SW480 (cell line): Measurements from ENCODE around the gene DNTTIP2.
"Not testable (repeated sequence)": the region's sequence is repeated elsewhere in the genome, so short reads cannot be mapped to it uniquely, and the experiment has no call there.

Experiments
- DNase-seq: peaks from one replicate; pipeline ENCODE4 v3.0.0-alpha.2; 2016; ENCODE audit warnings: low spot score

Gene DNTTIP2, protein sequence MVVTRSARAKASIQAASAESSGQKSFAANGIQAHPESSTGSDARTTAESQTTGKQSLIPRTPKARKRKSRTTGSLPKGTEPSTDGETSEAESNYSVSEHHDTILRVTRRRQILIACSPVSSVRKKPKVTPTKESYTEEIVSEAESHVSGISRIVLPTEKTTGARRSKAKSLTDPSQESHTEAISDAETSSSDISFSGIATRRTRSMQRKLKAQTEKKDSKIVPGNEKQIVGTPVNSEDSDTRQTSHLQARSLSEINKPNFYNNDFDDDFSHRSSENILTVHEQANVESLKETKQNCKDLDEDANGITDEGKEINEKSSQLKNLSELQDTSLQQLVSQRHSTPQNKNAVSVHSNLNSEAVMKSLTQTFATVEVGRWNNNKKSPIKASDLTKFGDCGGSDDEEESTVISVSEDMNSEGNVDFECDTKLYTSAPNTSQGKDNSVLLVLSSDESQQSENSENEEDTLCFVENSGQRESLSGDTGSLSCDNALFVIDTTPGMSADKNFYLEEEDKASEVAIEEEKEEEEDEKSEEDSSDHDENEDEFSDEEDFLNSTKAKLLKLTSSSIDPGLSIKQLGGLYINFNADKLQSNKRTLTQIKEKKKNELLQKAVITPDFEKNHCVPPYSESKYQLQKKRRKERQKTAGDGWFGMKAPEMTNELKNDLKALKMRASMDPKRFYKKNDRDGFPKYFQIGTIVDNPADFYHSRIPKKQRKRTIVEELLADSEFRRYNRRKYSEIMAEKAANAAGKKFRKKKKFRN

DNA sequence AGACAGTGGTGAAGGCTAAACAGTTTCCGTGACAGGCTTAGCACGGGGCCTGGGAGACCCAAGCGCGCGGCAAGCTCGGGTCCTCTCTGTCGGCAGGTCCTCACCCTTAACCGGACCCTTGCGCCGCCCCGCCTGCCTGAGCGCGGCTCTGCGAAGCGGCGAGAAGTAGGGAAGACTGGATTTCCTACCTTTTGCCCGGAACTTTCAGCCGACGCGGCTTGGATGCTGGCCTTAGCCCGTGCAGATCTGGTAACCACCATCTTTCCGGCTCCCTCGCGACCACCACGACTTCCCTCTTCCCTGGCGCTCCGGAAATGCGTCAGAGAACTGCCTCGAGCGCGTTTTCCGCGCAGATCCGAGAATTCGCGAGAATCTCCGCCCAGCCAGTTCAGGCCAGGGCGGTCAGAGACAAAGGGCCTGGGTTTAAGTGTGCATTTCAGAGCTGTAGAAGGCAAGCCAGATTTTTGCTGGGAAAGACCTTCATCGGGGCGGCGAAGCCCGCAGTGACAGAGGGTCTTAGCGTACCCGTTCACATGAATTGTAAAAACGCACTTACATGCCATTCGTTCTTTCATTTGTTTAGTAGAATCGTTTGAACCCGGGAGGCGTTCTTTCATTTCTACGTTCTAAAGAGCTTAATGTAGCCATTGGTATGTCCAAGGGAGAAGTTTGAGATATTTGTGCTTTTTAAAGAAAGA is at the start of gene DNTTIP2:
Gene DNTTIP2 (minus strand): TSS at position 318 of the 698 bp plus-strand sequence. CDS start 58 bp downstream, at position 260.
- peak; percentile 79 for DNase-seq

DNA sequence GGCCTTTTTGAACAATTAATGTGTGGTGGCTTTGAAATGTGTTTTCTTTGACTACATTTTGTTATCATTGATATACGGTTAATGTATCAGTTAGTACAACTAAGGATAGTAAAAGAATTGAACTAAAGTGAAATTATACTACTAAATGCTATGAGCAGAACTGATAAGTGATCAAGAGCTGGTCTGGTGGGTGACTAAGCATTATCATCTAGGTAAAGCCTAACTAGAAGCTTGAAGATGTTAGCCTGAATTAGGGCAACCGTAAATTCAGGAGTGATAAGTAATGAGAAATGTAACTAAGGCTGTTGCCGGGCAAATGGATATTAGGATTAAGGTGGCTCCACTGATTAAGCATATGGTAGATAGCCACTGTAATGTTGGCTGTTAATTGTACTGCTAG is 46.2 kb upstream of the DNTTIP2 start:
- DNase-seq = no peak

DNA sequence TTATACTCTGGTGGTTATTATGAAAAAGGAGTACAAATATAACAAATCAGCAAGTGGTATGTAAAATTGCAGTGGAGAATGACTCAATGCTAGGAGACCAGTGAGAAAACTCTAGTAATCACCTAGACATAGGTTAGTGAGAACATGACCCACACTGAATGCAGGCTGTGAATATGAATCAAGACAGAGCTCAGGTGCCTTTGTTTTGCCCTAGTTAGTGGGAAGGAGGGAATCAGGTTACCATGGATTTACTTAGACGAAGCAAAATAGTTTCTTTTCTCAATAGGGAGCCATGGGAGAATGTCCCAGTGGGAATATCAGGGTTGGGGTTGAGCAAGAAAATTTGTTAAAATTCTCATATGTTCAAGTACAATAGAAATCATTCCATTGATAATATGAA is 40.8 kb upstream of the DNTTIP2 start:
- no peak for DNase-seq

DNA sequence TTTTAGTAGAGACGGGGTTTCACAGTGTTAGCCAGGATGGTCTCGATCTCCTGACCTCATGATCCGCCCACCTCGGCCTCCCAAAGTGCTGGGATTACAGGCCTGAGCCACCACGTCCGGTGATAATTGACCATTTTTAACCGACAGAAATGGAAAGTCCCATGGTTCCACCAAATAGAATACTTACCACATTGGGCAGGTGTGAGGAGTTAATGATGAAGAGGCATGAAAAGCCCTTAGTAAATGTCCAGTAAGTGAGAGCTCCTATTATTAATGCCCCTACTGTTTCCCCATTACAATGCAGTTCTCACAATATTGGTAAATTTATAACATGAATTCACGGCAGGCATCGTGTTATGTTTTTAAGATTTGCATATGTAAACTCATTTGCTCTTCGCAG is 38.3 kb upstream of the DNTTIP2 start:
- DNase-seq = no peak

DNA sequence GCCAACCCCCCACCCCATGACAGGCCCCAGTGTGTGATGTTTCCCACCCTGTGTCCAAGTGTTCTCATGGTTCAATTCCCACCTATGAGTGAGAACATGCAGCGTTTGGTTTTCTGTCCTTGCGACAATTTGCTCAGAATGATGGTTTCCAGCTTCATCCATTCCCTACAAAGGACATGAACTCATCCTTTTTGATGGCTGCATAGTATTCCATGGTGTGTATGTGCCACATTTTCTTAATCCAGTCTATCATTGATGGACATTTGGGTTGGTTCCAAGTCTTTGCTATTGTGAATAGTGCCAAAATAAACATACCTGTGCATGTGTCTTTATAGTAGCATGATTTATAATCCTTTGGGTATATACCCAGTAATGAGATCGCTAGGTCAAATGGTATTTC is 31.9 kb upstream of the DNTTIP2 start:
- not testable (repeated sequence) for DNase-seq

DNA sequence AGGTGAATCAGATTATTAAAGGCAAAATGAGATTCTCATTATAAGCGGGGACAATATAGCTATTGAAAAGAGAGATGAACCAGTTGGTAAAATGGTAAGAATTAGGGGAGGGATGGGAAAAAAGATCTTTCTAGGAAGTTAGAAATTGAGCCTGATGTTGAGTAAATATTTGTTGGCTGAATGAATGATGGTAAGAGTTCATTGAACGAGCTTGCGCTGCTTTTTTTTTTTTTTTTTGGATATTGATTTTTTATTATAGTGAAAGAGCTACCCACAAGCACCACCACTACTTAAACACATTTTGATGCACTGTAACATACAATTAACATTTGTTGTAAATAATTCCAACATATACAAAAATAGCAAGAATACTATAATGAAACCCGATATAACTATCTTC is 31.3 kb upstream of the DNTTIP2 start:
- no peak for DNase-seq

DNA sequence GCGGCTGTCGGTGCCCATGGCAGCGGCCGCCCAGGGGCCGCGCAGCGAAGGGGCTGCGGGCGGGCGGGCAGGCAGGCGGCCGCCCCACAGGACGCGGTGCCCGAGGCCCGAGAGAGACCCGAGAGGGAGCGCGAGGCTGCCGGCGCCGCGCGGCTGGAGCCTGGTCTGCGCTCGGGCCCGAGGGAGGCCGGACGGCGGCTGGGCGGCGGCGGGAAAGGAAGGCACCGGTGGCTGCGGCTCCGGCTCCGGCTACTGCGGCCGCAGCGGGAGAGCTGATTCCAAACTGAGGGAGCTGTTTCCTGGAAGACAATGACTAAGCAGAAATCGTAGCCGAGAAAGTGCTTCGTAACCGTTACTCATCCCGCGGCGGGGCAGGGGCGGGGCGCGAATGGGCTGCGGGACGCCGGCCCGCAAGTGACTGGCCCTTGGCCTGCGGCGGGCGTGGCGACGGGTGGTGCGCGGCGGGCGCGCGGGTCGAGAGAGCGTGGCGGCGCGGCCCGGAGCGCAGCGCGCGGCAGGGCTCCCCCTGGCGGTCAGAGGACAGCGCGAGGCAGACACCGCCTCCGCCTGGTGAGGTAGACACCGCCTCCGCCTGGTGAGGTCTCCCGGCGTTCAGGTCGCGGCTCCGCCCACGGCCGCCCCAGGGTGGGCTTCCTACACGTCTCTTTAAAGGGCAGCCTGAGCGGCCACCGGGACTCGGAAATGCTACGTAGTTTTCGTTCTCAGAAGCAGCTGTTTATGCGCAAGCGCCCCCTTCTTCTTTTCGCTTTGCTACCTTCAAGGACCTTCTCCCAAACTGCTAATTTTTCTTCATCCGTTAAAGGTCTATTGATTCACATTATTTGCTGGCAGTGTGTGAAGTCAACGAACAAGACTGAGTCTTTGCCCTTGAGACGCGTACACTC is 30.4 kb upstream of the DNTTIP2 start, which contains the start of gene GCLM:
Gene GCLM (minus strand): TSS at position 285 of the 905 bp plus-strand sequence. CDS start 267 bp downstream, at position 18.
- DNase-seq = peak; percentile 84

DNA sequence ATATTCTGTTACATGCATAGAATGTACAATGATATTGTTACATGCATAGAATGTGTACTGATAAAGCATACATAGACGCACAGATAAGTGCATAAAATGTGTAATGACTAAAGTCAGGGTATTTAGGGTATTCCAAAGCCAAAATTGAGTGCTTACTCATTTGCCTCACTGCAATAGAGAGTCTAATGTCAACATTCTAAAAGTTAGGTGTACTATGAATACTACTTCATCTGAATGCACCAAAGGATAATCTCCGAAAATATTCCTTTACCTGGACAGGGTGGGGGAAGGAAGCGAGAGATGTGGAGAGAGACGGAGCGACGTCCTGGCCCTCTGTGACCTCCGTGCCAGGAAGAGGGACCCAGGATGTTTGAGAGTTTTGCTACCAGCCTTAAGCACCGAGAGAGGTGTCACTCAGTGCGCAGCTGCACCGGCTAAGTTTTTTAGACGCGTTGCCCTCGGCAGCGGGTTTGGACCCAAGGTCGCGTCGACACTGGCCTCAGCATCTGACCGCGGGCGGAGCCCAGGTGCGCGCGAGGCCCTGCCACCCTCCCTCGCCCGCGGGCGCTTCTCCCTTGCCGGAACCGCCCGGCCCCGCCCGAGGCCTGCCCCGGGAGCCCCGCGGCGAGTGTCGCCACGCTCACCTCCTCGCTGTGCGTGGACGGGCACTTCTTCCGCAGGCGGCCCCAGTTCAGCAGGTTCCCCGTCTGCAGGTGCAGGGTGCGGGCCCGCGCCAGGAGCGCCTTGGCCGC is 29.6 kb upstream of the DNTTIP2 start:
- DNase-seq = peak; percentile 37

DNA sequence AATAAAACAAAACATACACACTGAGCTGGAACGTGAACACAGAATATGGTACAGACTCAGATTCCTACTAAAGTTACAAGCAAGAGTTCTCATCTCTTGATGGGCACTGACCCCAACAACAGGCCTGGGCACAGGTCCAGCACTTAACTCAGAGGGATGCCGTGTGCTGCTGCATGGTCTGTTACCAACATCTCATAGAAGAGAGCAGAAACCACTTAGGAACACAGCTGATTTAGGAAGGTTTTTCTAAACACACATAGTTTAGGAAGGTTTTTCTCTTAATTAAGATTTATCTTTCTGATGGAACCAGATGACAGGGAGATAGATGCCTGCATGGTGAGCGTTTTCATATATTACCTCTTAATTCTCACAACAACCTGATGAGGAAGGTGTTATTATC is 28.7 kb upstream of the DNTTIP2 start:
- DNase-seq = no peak

DNA sequence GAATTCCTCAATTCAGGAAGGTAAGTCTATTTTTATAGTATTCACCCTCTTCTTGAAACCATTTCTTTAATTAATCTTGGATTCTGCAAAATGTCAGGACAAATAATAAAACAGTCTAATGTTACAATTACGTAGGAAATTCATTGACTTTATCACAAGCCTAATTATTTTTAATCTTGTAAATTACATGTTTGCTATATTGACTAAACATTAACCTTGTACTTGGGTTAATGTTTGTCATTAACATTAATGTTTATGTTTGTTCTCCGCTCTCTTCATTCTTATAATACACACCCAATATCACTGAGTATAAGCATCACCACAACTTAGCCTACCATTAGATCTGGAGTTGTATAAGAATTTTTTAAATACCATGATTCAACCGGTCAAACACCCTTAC is 27.5 kb upstream of the DNTTIP2 start:
- DNase-seq = no peak

DNA sequence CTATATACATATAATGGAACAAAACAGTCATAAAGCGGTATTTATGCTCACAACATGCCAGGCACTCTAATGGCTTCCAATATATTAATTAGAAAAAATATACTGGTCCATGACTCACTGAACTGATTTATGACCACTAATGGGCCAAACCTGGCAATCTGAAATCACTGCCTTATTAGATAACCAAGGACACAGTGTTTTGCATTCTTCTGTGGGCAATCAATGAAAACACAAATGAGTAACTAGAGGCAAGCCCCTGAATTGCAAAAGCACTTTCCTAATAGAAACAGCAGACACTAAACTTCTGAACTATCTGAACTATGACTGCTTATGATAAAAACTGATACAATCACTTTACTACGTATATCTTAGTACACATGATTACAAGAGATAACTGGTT is 26.7 kb upstream of the DNTTIP2 start:
- DNase-seq = no peak

DNA sequence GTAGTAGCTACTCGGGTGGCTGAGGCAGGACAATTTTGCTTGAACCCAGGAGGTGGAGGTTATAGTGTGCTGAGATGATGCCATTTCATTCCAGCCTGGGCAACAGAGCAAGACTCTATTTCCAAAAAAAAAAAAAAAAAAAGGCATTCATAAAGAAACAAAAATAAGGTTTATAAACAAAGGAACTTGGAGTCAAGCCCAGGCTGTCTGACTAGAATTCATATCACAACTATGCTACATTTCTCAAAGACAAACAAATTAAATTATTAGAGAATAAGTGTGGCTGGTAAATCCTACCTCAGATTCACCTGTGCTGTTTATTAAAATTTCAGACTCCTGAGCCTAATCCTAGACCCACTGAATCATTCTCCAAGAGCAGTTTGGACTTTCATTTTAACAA is 26.0 kb upstream of the DNTTIP2 start:
- no peak for DNase-seq

DNA sequence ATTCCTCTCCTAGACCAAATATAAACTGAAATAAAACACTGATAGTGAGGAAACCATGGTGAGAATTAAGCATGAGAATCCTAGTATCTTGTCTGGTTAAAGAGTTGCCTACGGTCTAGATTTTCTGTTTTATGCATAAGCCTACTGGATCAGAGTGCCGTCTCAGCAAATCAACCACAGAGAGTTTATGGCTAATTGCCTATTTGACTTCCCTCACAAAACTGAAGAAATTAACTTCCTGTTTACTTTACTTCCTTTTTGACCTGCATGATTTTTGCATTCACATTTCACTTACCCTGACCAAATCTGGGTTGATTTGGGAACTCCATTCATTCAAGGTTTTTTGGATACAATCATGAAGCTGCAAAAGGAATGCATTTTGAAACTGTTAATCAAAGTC is 25.2 kb upstream of the DNTTIP2 start:
- no peak for DNase-seq

DNA sequence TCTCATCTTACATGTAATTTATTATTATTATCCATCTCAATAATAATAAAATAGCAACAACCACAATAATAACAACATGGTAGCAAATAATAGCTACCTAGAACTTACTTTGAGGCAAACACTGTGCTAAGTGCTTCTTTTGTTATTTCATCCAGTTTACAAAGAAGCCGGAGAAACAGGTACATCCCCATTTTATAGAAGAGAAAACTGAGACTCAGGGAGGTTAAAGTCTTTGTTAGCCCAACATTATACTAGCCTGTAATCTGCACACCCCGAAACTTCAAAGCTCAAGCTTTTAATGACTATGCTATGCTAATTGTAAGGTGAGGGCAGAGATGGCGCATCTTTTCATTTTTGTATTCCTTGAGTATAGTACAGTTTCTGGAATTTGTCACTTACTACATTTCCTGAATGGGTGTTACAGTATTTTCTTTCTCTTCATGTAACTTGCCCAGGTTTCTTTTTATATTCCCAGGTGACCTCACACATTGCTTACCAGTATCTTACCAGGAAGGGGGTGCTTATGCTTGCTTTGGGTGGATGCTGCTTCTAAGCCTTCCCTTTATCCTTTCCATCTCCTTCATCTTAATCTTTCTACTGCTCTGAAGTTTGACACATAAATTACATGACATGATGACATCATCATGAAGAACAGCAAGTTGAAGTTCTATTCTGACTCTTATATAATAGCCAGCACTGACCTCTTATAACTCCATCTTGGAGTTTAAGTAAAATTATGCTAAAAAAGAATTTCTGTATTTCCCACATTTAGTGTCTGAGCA is 21.9 kb upstream of the DNTTIP2 start:
- DNase-seq = no peak

DNA sequence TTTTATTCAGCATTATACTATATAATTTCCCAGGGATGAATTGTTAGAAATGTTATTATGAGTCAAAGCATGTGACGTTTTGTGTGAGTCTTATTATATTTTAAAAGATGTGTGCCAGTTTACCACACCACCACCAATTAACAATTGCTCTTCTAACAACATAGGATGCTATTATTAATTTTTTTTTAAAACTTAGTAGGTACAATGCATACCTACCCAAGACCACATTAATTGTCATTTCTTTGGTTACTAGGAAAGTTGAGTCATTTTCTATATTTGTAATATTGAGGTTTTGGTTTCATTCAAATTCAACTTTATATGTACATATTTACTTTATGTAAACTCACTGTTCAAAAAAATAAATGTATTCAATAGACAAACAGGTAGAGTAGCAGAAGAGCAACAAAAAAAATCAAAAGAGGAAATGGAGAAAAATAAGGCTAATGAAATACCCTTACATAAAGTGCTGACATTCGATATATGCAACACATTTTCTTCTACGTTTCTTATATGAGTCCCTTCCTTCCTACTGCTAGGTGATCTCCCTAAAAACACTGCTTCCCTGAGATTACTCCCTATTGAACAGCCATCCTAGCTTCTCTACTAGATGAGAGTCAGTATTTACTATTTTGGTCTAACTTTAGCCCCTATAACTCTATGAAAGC is 20.7 kb upstream of the DNTTIP2 start:
- no peak for DNase-seq

DNA sequence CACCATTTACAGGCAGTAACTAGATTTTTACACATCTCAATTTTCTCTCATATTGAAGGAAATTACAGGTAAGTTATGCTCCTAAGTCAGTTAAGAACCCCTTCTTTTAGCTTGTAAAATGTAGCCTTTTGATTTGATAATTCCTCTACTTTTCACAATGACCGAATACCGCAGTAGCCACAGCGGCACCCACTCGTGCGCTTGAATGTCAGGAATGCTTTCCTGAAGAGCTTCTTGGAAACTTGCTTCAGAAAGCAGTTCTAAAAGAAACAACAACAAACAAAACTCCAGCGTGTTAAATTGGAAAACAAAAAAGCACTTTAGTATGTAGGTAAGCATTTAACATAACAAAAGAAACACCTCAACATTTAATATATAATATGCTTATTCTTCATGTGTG is 9.9 kb upstream of the DNTTIP2 start:
- no peak for DNase-seq

DNA sequence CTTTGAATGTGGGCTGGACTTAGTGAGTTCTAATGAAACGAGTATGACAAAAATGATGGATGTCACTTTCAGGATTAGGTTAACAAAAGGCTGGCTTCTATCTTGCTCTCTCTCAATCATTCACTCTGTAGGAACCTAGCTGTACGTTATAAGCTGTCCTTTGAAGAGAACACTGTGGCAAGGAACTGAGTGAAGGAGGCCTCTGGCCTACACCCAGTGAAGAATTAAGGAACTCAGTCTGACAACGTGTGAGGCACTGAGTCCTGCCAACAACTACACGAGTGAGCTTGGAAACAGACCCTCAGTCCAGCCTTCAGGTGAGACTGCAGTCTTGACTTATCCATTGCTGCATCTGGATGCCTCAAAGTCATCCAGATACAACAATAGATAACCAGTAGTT is 3.3 kb upstream of the DNTTIP2 start:
- no peak for DNase-seq

DNA sequence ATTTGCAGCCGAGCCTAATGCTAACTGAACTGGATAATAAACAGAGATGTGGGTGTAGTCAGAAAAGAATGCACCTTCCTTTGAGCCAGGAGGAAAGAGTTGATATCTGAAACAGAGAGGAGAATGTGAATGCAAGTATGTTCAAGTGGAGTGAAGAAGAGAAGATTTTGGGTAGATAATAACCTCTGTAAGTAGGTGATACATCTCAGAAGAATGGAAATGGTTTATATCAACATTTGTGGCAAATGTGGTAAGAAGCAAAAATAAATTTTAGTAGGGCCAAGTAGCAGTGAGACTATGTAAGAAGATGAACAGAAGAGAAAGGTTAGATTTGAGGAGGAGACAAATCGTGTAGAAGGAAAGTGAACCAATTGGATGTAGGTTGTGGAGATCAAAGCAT is 1.7 kb upstream of the DNTTIP2 start:
- no peak for DNase-seq

DNA sequence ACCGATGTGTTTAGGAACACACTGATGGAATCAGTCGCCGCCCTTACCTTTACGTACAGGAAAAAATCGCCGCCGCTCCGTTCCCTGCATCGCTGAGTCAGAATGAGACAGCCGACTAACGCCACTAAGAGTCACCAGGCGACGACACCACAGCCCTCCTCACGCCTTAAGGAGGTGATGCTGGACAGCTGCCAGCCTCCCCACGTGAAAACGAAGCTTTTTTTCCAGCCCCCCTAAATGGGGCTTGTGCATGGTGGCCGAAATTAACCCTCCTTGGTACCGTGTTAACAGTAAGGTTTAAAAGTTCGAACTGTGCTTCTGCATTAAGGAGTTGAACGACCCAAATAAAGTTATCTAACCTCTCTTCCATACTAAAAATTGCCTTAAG is 511 bp downstream of the DNTTIP2 start:
- DNase-seq = peak; percentile 38

DNA sequence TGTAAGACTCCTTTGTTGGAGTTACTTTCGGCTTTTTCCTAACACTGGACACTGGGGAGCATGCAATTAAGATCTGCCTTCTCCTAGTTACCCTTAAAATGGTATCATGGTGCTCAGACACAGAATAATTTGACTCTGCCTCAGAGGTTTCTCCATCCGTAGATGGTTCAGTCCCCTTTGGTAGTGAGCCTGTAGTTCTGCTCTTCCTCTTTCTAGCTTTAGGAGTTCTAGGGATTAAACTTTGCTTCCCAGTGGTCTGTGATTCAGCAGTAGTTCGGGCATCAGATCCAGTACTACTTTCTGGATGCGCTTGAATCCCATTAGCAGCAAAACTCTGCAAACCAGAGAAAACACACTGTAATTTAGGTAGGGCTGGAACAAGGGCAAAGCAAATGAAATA is 1.5 kb downstream of the DNTTIP2 start:
- DNase-seq = no peak
